Fibroblast of lung (primary cell): ENCODE measurements around the gene C16orf87. TPM values are rescaled to one million over a fixed set of nuclear protein-coding genes. Genes with fewer than 3 reads are reported as not detected.

Experiments used
- DNase-seq, 2 donors: peaks; one replicate each; pipeline versions ENCODE4 v3.0.0 to v3.0.0-alpha.2; 2010; ENCODE audit warnings: low read depth in 2 of 2
- H2AFZ ChIP-seq: 2 replicates; pipeline ENCODE4 v1.5.1; 2012; ENCODE audit warnings: low read length, control low read depth, inconsistent platforms
- H3K27ac ChIP-seq: 2 replicates; pipeline ENCODE4 v1.5.1; 2011; ENCODE audit warnings: low read length, control low read depth; ENCODE audit not compliant: insufficient read depth
- H3K27me3 ChIP-seq: 2 replicates; pipeline ENCODE4 v1.5.1; 2011; ENCODE audit warnings: mild to moderate bottlenecking, low read length; ENCODE audit not compliant: control insufficient read depth, insufficient read depth
- H3K36me3 ChIP-seq: 2 replicates; pipeline ENCODE4 v1.5.1; 2011; ENCODE audit warnings: low read length; ENCODE audit not compliant: control insufficient read depth, insufficient read depth
- H3K4me1 ChIP-seq: 2 replicates; pipeline ENCODE4 v1.5.1; 2011; ENCODE audit warnings: low read length; ENCODE audit not compliant: control insufficient read depth, insufficient read depth; ENCODE audit errors: extremely low read depth
- H3K4me2 ChIP-seq: 2 replicates; pipeline ENCODE4 v1.5.1; 2011; ENCODE audit warnings: low read length, control low read depth; ENCODE audit not compliant: insufficient read depth; ENCODE audit errors: extremely low read depth
- H3K4me3 ChIP-seq, 4 experiments: fragments of 200-600 bp in 1 of 4; sonication (generic) in 1 of 4; replicated peaks in 1 of 4; 2 replicates each; pipeline ENCODE4 v1.5.1; 2011 to 2016; ENCODE audit warnings: low read length in 4 of 4, low read depth in 3 of 4, mild to moderate bottlenecking in 3 of 4, control low read depth in 2 of 4, inconsistent platforms in 1 of 4, mixed read lengths in 1 of 4; ENCODE audit not compliant: insufficient read depth in 1 of 4; ENCODE audit errors: control extremely low read depth in 1 of 4
- H3K79me2 ChIP-seq: 2 replicates; pipeline ENCODE4 v1.5.1; 2012; ENCODE audit warnings: mild to moderate bottlenecking, low read length, inconsistent platforms; ENCODE audit not compliant: control insufficient read depth, insufficient read depth
- H3K9ac ChIP-seq: 2 replicates; pipeline ENCODE4 v1.5.1; 2011; ENCODE audit warnings: mild to moderate bottlenecking, low read length, control low read depth; ENCODE audit not compliant: insufficient read depth
- H3K9me3 ChIP-seq: 2 replicates; pipeline ENCODE4 v1.5.1; 2012; ENCODE audit warnings: low read depth, low read length; ENCODE audit not compliant: control insufficient read depth, insufficient read depth
- H4K20me1 ChIP-seq: 2 replicates; pipeline ENCODE4 v1.5.1; 2011; ENCODE audit warnings: low read length; ENCODE audit not compliant: control insufficient read depth, insufficient read depth; ENCODE audit errors: extremely low read depth
- CTCF ChIP-seq, 2 donors: IDR thresholded peaks in 1 of 2; conservative IDR thresholded peaks in 1 of 2; 1 replicate in 1 of 2; 2 replicates in 1 of 2; pipeline ENCODE4 v1.5.1; 2011 to 2012; ENCODE audit warnings: low read length in 2 of 2, control low read depth in 1 of 2, inconsistent platforms in 1 of 2, low read depth in 1 of 2, mild to moderate bottlenecking in 1 of 2
- EZH2 ChIP-seq: IDR thresholded peaks from 2 replicates; pipeline ENCODE4 v1.5.1; 2012; ENCODE audit warnings: low read length, control low read depth, mild to moderate bottlenecking; ENCODE audit errors: missing control alignments
- polyA plus RNA-seq, 2 donors: library from polyadenylated mRNA; depleted of rRNA in 1 of 2; stranded (reverse) in 1 of 2; unstranded in 1 of 2; fragments of >200 nt; gene quantifications; 2 replicates each; pipeline ENCODE4 v1.2.1, GENCODE V29; 2011 to 2012; ENCODE audit warnings: missing spikeins in 1 of 2
- total RNA-seq: library from RNA; depleted of rRNA; stranded (reverse); fragments of >200 nt; gene quantifications from 2 replicates; pipeline ENCODE4 v1.2.1, GENCODE V29; 2014

C16orf87 gene
- total and polyA plus RNA-seq, 2 donors (not counting 1 experiment from before 2014, with no cell fraction given), result 11.6 to 12.1 TPM

- Histone ChIP-seq H2AFZ (no peak overlapping the region), H3K27ac (no peak overlapping the region), H3K9me3 (no peaks in the 10 kb centered on the region), H3K36me3 (no peaks in the 10 kb centered on the region), H3K4me1 (no peaks in the 10 kb centered on the region), H3K9ac (no peak overlapping the region), H3K4me2 (no peak overlapping the region), H3K79me2 (no peaks in the 10 kb centered on the region), H3K27me3 (no peaks in the 10 kb centered on the region), H4K20me1 (no peaks in the 10 kb centered on the region), H3K4me3 (no peak overlapping the region)
- TF ChIP-seq EZH2 (no peak), CTCF (conservative IDR thresholded peaks at IDR 0.05 in 1 of 2, IDR thresholded peaks at IDR 0.05 in 1 of 2; ENCODE audit: low read depth in 1 of 2, low read length in 2 of 2) (no peak)
- no peak for DNase-seq
Observed at GRCh38 chr16:46797501-46797900, 33.5 kb downstream of the C16orf87 start.

GRCh38 chr16:46796764-46797269 is 34.2 kb downstream of the C16orf87 start:
- Histone ChIP-seq H3K4me1 (no peaks in the 10 kb centered on the region), H3K9ac (no peak overlapping the region), H3K4me2 (no peak overlapping the region), H2AFZ (no peak overlapping the region), H4K20me1 (no peaks in the 10 kb centered on the region), H3K9me3 (no peaks in the 10 kb centered on the region), H3K36me3 (no peaks in the 10 kb centered on the region), H3K4me3 (no peak overlapping the region), H3K79me2 (no peaks in the 10 kb centered on the region), H3K27ac (no peak overlapping the region), H3K27me3 (no peaks in the 10 kb centered on the region)
- no peak for DNase-seq
- TF ChIP-seq CTCF (conservative IDR thresholded peaks at IDR 0.05 in 1 of 2, IDR thresholded peaks at IDR 0.05 in 1 of 2; ENCODE audit: low read depth in 1 of 2, low read length in 2 of 2) (no peak), EZH2 (no peak)

GRCh38 chr16:46793841-46794240 is 37.1 kb downstream of the C16orf87 start:
- H3K4me3 ChIP-seq, result no peak overlapping the region
- H3K9me3 ChIP-seq, result no peaks in the 10 kb centered on the region
- TF ChIP-seq CTCF (conservative IDR thresholded peaks at IDR 0.05 in 1 of 2, IDR thresholded peaks at IDR 0.05 in 1 of 2; ENCODE audit: low read depth in 1 of 2, low read length in 2 of 2), result no peak
- TF ChIP-seq EZH2, result no peak
- no peaks in the 10 kb centered on the region for H3K27me3 ChIP-seq
- H3K9ac ChIP-seq, result no peak overlapping the region
- DNase-seq, result no peak
- H3K4me1 ChIP-seq, result no peaks in the 10 kb centered on the region
- no peak overlapping the region for H3K4me2 ChIP-seq
- H3K36me3 ChIP-seq, result no peaks in the 10 kb centered on the region
- H2AFZ ChIP-seq, result no peak overlapping the region
- no peaks in the 10 kb centered on the region for H4K20me1 ChIP-seq
- no peak overlapping the region for H3K27ac ChIP-seq
- H3K79me2 ChIP-seq, result no peaks in the 10 kb centered on the region
